BJ (cell line): ENCODE data around the gene RGS10. TPM values are rescaled to one million over a fixed set of nuclear protein-coding genes. Genes with fewer than 3 reads are reported as not detected.

Experiments used
- CTCF ChIA-PET: fragments of 350-600 bp; formaldehyde crosslinking; extraction: SDS; loops from one replicate; lab custom pipeline; 2021; ENCODE audit warnings: antibody characterized with exemption, inconsistent platforms; lab: Yijun Ruan, JAX
- POLR2A ChIA-PET: fragments of 300-600 bp; sonication (Branson Sonifier 250); formaldehyde crosslinking; extraction: SDS; loops from one replicate; lab custom pipeline; 2021; ENCODE audit warnings: antibody characterized with exemption; lab: Charles Lee
- DNase-seq: peaks from one replicate; pipeline ENCODE4 v3.0.0-alpha.2; 2011; ENCODE audit warnings: low read depth
- H3K27me3 ChIP-seq: 2 replicates; pipeline ENCODE4 v1.6.0; 2011; ENCODE audit warnings: low read length; ENCODE audit not compliant: control insufficient read depth, insufficient read depth
- H3K36me3 ChIP-seq: 2 replicates; pipeline ENCODE4 v1.5.1; 2011; ENCODE audit warnings: low read length; ENCODE audit not compliant: control insufficient read depth, insufficient read depth
- H3K4me3 ChIP-seq: 2 replicates; pipeline ENCODE4 v1.5.1; 2011; ENCODE audit warnings: low read depth, mild to moderate bottlenecking, control low read depth, low read length
- polyA plus RNA-seq: library from polyadenylated mRNA; depleted of rRNA; stranded (reverse); fragments of >200 nt; gene quantifications from 2 replicates; pipeline ENCODE4 v1.2.3, GENCODE V29; 2011
- TF ChIP-seq, protein P1 (sequence below): IDR thresholded peaks from 2 replicates; pipeline ENCODE4 v1.5.1; 2011; ENCODE audit warnings: low read depth, mild to moderate bottlenecking, control low read depth, inconsistent platforms, low read length, moderate library complexity; ENCODE audit not compliant: insufficient read depth

The RGS10 gene
- polyA plus RNA-seq, 1 experiment: 34.5 TPM

- CTCF ChIA-PET: interaction anchor here (0.9 to 2.7 kb wide), 2 partner anchors 9 to 11 kb away, joined by 3 to 22 read pairs; no protein-coding TSS in a partner anchor
- H3K4me3 ChIP-seq: no peak overlapping the region
- H3K36me3 ChIP-seq: peaks cover 5% of the 10 kb centered on the region
- TF ChIP-seq, protein P1, sequence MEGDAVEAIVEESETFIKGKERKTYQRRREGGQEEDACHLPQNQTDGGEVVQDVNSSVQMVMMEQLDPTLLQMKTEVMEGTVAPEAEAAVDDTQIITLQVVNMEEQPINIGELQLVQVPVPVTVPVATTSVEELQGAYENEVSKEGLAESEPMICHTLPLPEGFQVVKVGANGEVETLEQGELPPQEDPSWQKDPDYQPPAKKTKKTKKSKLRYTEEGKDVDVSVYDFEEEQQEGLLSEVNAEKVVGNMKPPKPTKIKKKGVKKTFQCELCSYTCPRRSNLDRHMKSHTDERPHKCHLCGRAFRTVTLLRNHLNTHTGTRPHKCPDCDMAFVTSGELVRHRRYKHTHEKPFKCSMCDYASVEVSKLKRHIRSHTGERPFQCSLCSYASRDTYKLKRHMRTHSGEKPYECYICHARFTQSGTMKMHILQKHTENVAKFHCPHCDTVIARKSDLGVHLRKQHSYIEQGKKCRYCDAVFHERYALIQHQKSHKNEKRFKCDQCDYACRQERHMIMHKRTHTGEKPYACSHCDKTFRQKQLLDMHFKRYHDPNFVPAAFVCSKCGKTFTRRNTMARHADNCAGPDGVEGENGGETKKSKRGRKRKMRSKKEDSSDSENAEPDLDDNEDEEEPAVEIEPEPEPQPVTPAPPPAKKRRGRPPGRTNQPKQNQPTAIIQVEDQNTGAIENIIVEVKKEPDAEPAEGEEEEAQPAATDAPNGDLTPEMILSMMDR: no peak
- no peaks in the 10 kb centered on the region for H3K27me3 ChIP-seq
- POLR2A ChIA-PET: interaction anchor here (1.0 kb wide), 1 partner anchor 96 kb away, joined by 3 read pairs; no protein-coding TSS in a partner anchor
- no peak for DNase-seq
Observed at GRCh38 chr10:119500821-119501220, 41.7 kb downstream of the RGS10 start.

- ChIA-PET POLR2A (interaction anchor here (1.0 kb wide), 1 partner anchor 97 kb away, joined by 3 read pairs; no protein-coding TSS in a partner anchor), CTCF (interaction anchor here (0.5 to 2.7 kb wide), 4 partner anchors 9 to 298 kb away, joined by 3 to 22 read pairs (median 4); no protein-coding TSS in a partner anchor)
- Histone ChIP-seq H3K27me3 (no peaks in the 10 kb centered on the region), H3K36me3 (peaks cover 5% of the 10 kb centered on the region), H3K4me3 (no peak overlapping the region)
- no peak for DNase-seq
- TF ChIP-seq, protein P1: no peak
Observed at GRCh38 chr10:119500123-119500795, 42.3 kb downstream of the RGS10 start.

GRCh38 chr10:119499677-119500002 lies 42.9 kb downstream of the RGS10 start:
- ChIA-PET POLR2A (interaction anchor here (1.0 kb wide), 1 partner anchor 98 kb away, joined by 3 read pairs; no protein-coding TSS in a partner anchor), CTCF (interaction anchor here (0.9 to 2.7 kb wide), 3 partner anchors 10 to 252 kb away, joined by 3 to 22 read pairs (median 5); no protein-coding TSS in a partner anchor)
- H3K27me3 ChIP-seq: no peaks in the 10 kb centered on the region
- no peak overlapping the region for H3K4me3 ChIP-seq
- TF ChIP-seq, protein P1: no peak
- peaks cover 4% of the 10 kb centered on the region for H3K36me3 ChIP-seq
- DNase-seq: no peak

- no peak overlapping the region for H3K4me3 ChIP-seq
- ChIA-PET POLR2A (no interaction called here), CTCF (interaction anchor here (0.6 to 2.7 kb wide), 3 partner anchors 9 to 252 kb away, joined by 3 to 22 read pairs (median 5); no protein-coding TSS in a partner anchor)
- H3K27me3 ChIP-seq: no peaks in the 10 kb centered on the region
- TF ChIP-seq, protein P1: no peak
- H3K36me3 ChIP-seq: peaks cover 3% of the 10 kb centered on the region
- no peak for DNase-seq
Observed at GRCh38 chr10:119498889-119499676, 43.4 kb downstream of the RGS10 start.

- TF ChIP-seq, protein P1: no peak
- no peaks in the 10 kb centered on the region for H3K27me3 ChIP-seq
- CTCF ChIA-PET: no interaction called here
Observed at GRCh38 chr10:119497243-119497642, 45.3 kb downstream of the RGS10 start.

More at GRCh38 chr10:119497243-119497642, 45.3 kb downstream of the RGS10 start:
- Histone ChIP-seq H3K4me3 (no peak overlapping the region), H3K36me3 (peaks cover 2% of the 10 kb centered on the region)
- POLR2A ChIA-PET: no interaction called here
- DNase-seq: no peak
